GM23338 (cell line): ENCODE results near the gene KIAA1614. TPM values are rescaled to one million over a fixed set of nuclear protein-coding genes. Genes with fewer than 3 reads are reported as not detected.
A peak's percentile ranks its signal among the peaks of the same experiment; 100 is the strongest.

Experiments used
- ATAC-seq: fragments of 200-7000 bp; cut with Tn5 transposase; 3 replicates; pipeline ENCODE4 v1.9.1; 2020
- DNase-seq: peaks from one replicate; pipeline ENCODE4 v3.0.0-alpha.2; 2015; ENCODE audit warnings: low spot score
- H2AFZ ChIP-seq: fragments of 200-600 bp; sonication (generic); 2 replicates; pipeline ENCODE4 v1.8.0; 2016; ENCODE audit warnings: antibody characterized with exemption, mild to moderate bottlenecking, moderate library complexity
- H3F3A ChIP-seq: fragments of 200-600 bp; sonication (generic); replicated peaks from 2 replicates; pipeline ENCODE4 v1.8.0; 2017; ENCODE audit warnings: antibody characterized with exemption, mixed run types, low read depth
- H3K27ac ChIP-seq: fragments of 200-600 bp; sonication (generic); 2 replicates; pipeline ENCODE4 v1.6.1; 2016; ENCODE audit warnings: low read depth
- H3K27me3 ChIP-seq: fragments of 200-600 bp; sonication (generic); 2 replicates; pipeline ENCODE4 v1.8.0; 2016; ENCODE audit warnings: mild to moderate bottlenecking, mixed run types, moderate library complexity; ENCODE audit not compliant: insufficient read depth
- H3K36me3 ChIP-seq: fragments of 200-600 bp; sonication (generic); 2 replicates; pipeline ENCODE4 v1.8.0; 2016; ENCODE audit warnings: mild to moderate bottlenecking; ENCODE audit not compliant: insufficient read depth
- H3K4me1 ChIP-seq: fragments of 200-600 bp; sonication (generic); 2 replicates; pipeline ENCODE4 v1.8.0; 2016; ENCODE audit warnings: mild to moderate bottlenecking, moderate library complexity; ENCODE audit not compliant: insufficient read depth
- H3K4me2 ChIP-seq: fragments of 200-600 bp; sonication (generic); 2 replicates; pipeline ENCODE4 v1.7.1; 2017; ENCODE audit warnings: mixed run types
- H3K4me3 ChIP-seq: fragments of 200-600 bp; sonication (generic); 2 replicates; pipeline ENCODE4 v1.6.1; 2016; ENCODE audit warnings: mixed run types
- H3K79me2 ChIP-seq: fragments of 200-600 bp; sonication (generic); replicated peaks from 2 replicates; pipeline ENCODE4 v1.8.0; 2017; ENCODE audit warnings: mild to moderate bottlenecking; ENCODE audit not compliant: insufficient read depth
- H3K9me2 ChIP-seq: fragments of 200-600 bp; sonication (generic); 2 replicates; pipeline ENCODE4 v1.8.0; 2017; ENCODE audit not compliant: insufficient read depth
- H4K20me1 ChIP-seq: fragments of 200-600 bp; sonication (generic); replicated peaks from 2 replicates; pipeline ENCODE4 v1.8.0; 2017; ENCODE audit warnings: mild to moderate bottlenecking; ENCODE audit not compliant: insufficient read depth
- H3K27ac Mint-ChIP-seq: 2 replicates; pipeline ENCODE4 v1.8.0; 2020; ENCODE audit warnings: inconsistent platforms, mild to moderate bottlenecking, moderate library complexity, mixed read lengths
- H3K27me3 Mint-ChIP-seq: 3 replicates; pipeline ENCODE4 v1.8.0; 2022; ENCODE audit warnings: low read depth, mild to moderate bottlenecking, moderate library complexity, mixed read lengths, inconsistent platforms; ENCODE audit not compliant: insufficient read depth, poor library complexity
- H3K36me3 Mint-ChIP-seq: 3 replicates; pipeline ENCODE4 v1.8.0; 2021; ENCODE audit warnings: low read depth, mild to moderate bottlenecking, inconsistent platforms, moderate library complexity, mixed read lengths
- H3K4me1 Mint-ChIP-seq: 3 replicates; pipeline ENCODE4 v1.8.0; 2020; ENCODE audit warnings: mild to moderate bottlenecking, inconsistent platforms, mixed read lengths
- H3K4me3 Mint-ChIP-seq: 3 replicates; pipeline ENCODE4 v1.8.0; 2021; ENCODE audit warnings: moderate library complexity, mild to moderate bottlenecking, inconsistent platforms, mixed read lengths
- H3K9me3 Mint-ChIP-seq: 3 replicates; pipeline ENCODE4 v1.8.0; 2020; ENCODE audit warnings: moderate library complexity, mild to moderate bottlenecking, inconsistent platforms, mixed read lengths
- NANOG ChIP-seq: IDR thresholded peaks from 2 replicates; pipeline ENCODE4 v1.6.1; 2016; ENCODE audit warnings: antibody characterized with exemption, borderline replicate concordance
- POLR2AphosphoS5 ChIP-seq: IDR thresholded peaks from 2 replicates; pipeline ENCODE4 v1.6.1; 2016; ENCODE audit warnings: antibody characterized with exemption, low read depth
- STAT1 ChIP-seq: IDR thresholded peaks from one replicate; pipeline ENCODE4 v1.6.1; 2016; ENCODE audit warnings: antibody characterized with exemption; ENCODE audit not compliant: unreplicated experiment
- ZNF462 ChIP-seq: fragments of 250-450 bp; sonication (Bioruptor Pico); IDR thresholded peaks from 2 replicates; pipeline ENCODE4 v1.5.0; 2020; ENCODE audit warnings: mild to moderate bottlenecking, moderate library complexity
- polyA plus RNA-seq: library from polyadenylated mRNA; unstranded; fragments of >200 nt; fragmentation: Nextera tagmentation; extraction: Ambion mirVana; gene quantifications from 2 replicates; pipeline ENCODE4 v1.2.1, GENCODE V29; 2016
- total RNA-seq: library from RNA; depleted of rRNA; stranded (reverse); fragments of >200 nt; shearing (Covaris generic); gene quantifications from 2 replicates; pipeline ENCODE4 v1.2.3, GENCODE V29; 2014

Gene KIAA1614
- total and polyA plus RNA-seq, 2 experiments from 2014 or later: 1.1 to 1.8 TPM

DNA sequence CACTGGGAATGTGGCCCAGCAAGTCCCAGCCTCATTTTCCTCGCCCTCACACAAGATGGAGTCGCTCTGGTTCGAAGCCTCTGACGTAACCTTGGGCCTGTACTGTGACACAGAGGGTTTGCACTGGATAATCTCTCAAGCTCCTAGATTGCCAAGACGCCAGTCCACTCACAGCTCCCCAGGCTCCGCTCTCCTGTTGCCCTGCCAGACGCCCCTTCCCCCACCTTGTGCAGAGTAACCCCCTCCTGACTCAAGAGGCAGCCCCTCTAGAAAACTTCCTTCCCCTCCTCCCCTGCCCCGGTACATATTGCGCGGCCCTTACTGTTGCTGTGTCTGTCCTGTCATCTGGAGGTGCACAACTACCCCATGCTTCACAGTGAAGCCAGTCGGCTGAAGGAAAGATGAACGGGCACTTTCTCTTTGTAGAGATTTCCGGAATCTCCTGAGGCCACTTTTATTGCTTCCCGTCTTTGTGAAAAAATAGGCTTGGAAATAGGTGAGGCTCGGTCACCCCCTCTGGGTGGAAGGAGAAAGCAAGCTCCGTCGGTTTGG lies 981 bp upstream of the KIAA1614 start (continued):
- TF ChIP-seq ZNF462 (CRISPR knock-in tag) (no peak), STAT1 (no peak), NANOG (no peak)

GRCh38 chr1:180912211-180912800 lies 391 bp upstream of the KIAA1614 start:
- Histone ChIP-seq H3K4me2 (peak overlapping the region; percentile 86), H4K20me1 (no peaks in the 10 kb centered on the region), H3K4me3 (peak overlapping the region; percentile 65), H3K36me3 (no peaks in the 10 kb centered on the region), H3K79me2 (no peaks in the 10 kb centered on the region), H3K27ac (no peak overlapping the region), H2AFZ (peak overlapping the region; percentile 73), H3F3A (no peaks in the 10 kb centered on the region), H3K4me1 (peaks cover 6% of the 10 kb centered on the region; the same call in 1 of the 2 replicates), H3K9me2 (no peaks in the 10 kb centered on the region), H3K27me3 (peaks cover 33% of the 10 kb centered on the region)
- DNase-seq: peak; percentile 79
- no peaks in the 10 kb centered on the region; the same call in 2 of the 3 replicates for H3K9me3 Mint-ChIP-seq
- peak; percentile 74 for ATAC-seq
- TF ChIP-seq STAT1 (no peak), POLR2AphosphoS5 (0 out of 2 replicates have a peak, but pooled peaks have one; percentile 17)
- peaks cover 21% of the 10 kb centered on the region for H3K27me3 Mint-ChIP-seq
- no peaks in the 10 kb centered on the region; the same call in 2 of the 3 replicates for H3K36me3 Mint-ChIP-seq
- H3K4me1 Mint-ChIP-seq: peaks cover 36% of the 10 kb centered on the region; the same call in 2 of the 3 replicates
- H3K27ac Mint-ChIP-seq: no peak overlapping the region
- peak overlapping the region; percentile 75 for H3K4me3 Mint-ChIP-seq
